HEK293 (cell line): ENCODE results near the gene TMEM45A.

Source experiments
- CTCF ChIA-PET: fragments of 350-600 bp; formaldehyde crosslinking; extraction: SDS; loops from one replicate; lab custom pipeline; 2021; ENCODE audit warnings: antibody characterized with exemption; lab: Yijun Ruan, JAX
- POLR2A ChIA-PET: fragments of 300-600 bp; formaldehyde crosslinking; extraction: SDS; loops from one replicate; lab custom pipeline; 2020; ENCODE audit warnings: antibody characterized with exemption, inconsistent platforms; lab: Yijun Ruan, JAX
- H3K27ac ChIP-seq: fragments of 200-500 bp; sonication (Bioruptor generic); 2 replicates; pipeline ENCODE4 v1.5.1; 2014; ENCODE audit warnings: low read depth, low read length, control low read depth, inconsistent platforms; ENCODE audit errors: extremely low read depth
- H3K36me3 ChIP-seq, 2 experiments: fragments of 200-500 bp in 1 of 2; sonication (Bioruptor generic) in 1 of 2; 1 replicate in 1 of 2; 2 replicates in 1 of 2; pipeline ENCODE4 v1.5.1; 2014 to 2017; ENCODE audit warnings: inconsistent platforms in 2 of 2, low read length in 2 of 2; ENCODE audit not compliant: control insufficient read depth in 2 of 2, insufficient read depth in 1 of 2
- H3K4me1 ChIP-seq: fragments of 200-500 bp; sonication (Bioruptor generic); 2 replicates; pipeline ENCODE4 v1.5.1; 2014; ENCODE audit warnings: mild to moderate bottlenecking, low read length, inconsistent platforms; ENCODE audit not compliant: control insufficient read depth, insufficient read depth
- H3K4me3 ChIP-seq: 2 replicates; pipeline ENCODE4 v1.5.1; 2011; ENCODE audit warnings: low read depth, mild to moderate bottlenecking, control low read depth, low read length, moderate library complexity
- H3K9me3 ChIP-seq: fragments of 200-500 bp; sonication (Bioruptor generic); 2 replicates; pipeline ENCODE4 v1.5.1; 2014; ENCODE audit warnings: low read depth, low read length, inconsistent platforms; ENCODE audit not compliant: control insufficient read depth, insufficient read depth
- BCL11B ChIP-seq: fragments of 450-650 bp; formaldehyde crosslinking; IDR thresholded peaks from 2 replicates; pipeline ENCODE4 v1.5.1; 2016; ENCODE audit warnings: low read depth, missing biosample characterization, missing genetic modification characterization
- HIC1 ChIP-seq: fragments of 450-650 bp; formaldehyde crosslinking; IDR thresholded peaks from 2 replicates; pipeline ENCODE4 v1.5.1; 2016; ENCODE audit warnings: missing biosample characterization, missing genetic modification characterization
- IKZF3 ChIP-seq: fragments of 450-650 bp; IDR thresholded peaks from 2 replicates; pipeline ENCODE4 v1.5.0; 2018; ENCODE audit warnings: missing biosample characterization, mild to moderate bottlenecking, missing genetic modification characterization, moderate library complexity
- KLF8 ChIP-seq: fragments of 450-650 bp; formaldehyde crosslinking; IDR thresholded peaks from 2 replicates; pipeline ENCODE4 v1.5.1; 2016; ENCODE audit warnings: missing biosample characterization, missing genetic modification characterization
- OVOL3 ChIP-seq: fragments of 450-650 bp; formaldehyde crosslinking; IDR thresholded peaks from 2 replicates; pipeline ENCODE4 v1.5.1; 2016; ENCODE audit warnings: missing biosample characterization, missing genetic modification characterization
- PATZ1 ChIP-seq: fragments of 450-650 bp; formaldehyde crosslinking; IDR thresholded peaks from 2 replicates; pipeline ENCODE4 v1.5.1; 2016; ENCODE audit warnings: missing biosample characterization, missing genetic modification characterization
- PRDM1 ChIP-seq: fragments of 450-650 bp; formaldehyde crosslinking; IDR thresholded peaks from 2 replicates; pipeline ENCODE4; 2016; ENCODE audit warnings: missing biosample characterization, missing genetic modification characterization
- SP3 ChIP-seq: fragments of 450-650 bp; formaldehyde crosslinking; IDR thresholded peaks from 2 replicates; pipeline ENCODE4 v1.5.1; 2016; ENCODE audit warnings: missing biosample characterization, missing genetic modification characterization
- ZBTB17 ChIP-seq: fragments of 450-650 bp; formaldehyde crosslinking; IDR thresholded peaks from 2 replicates; pipeline ENCODE4 v1.5.1; 2016; ENCODE audit warnings: missing biosample characterization, missing genetic modification characterization
- ZBTB48 ChIP-seq: fragments of 450-650 bp; formaldehyde crosslinking; IDR thresholded peaks from 2 replicates; pipeline ENCODE4 v1.5.1; 2016; ENCODE audit warnings: missing biosample characterization, missing genetic modification characterization
- ZFP3 ChIP-seq: fragments of 450-650 bp; formaldehyde crosslinking; IDR thresholded peaks from 2 replicates; pipeline ENCODE4 v1.5.1; 2016; ENCODE audit warnings: low read depth, missing biosample characterization, missing genetic modification characterization
- ZNF2 ChIP-seq: fragments of 450-650 bp; formaldehyde crosslinking; IDR thresholded peaks from 2 replicates; pipeline ENCODE4 v1.5.1; 2016; ENCODE audit warnings: missing biosample characterization, missing genetic modification characterization
- ZNF311 ChIP-seq: fragments of 450-650 bp; formaldehyde crosslinking; IDR thresholded peaks from 2 replicates; pipeline ENCODE4 v1.5.1; 2017; ENCODE audit warnings: missing biosample characterization, missing genetic modification characterization, borderline replicate concordance
- ZNF354C ChIP-seq: fragments of 450-650 bp; formaldehyde crosslinking; IDR thresholded peaks from 2 replicates; pipeline ENCODE4 v1.5.1; 2016; ENCODE audit warnings: missing biosample characterization, missing genetic modification characterization, low read depth, borderline replicate concordance
- ZNF501 ChIP-seq: fragments of 450-650 bp; formaldehyde crosslinking; IDR thresholded peaks from 2 replicates; pipeline ENCODE4 v1.5.1; 2016; ENCODE audit warnings: missing biosample characterization, missing genetic modification characterization
- ZNF596 ChIP-seq: fragments of 450-650 bp; IDR thresholded peaks from 2 replicates; pipeline ENCODE4 v1.5.0; 2018; ENCODE audit warnings: missing biosample characterization, mild to moderate bottlenecking, missing genetic modification characterization, moderate library complexity
- ZNF692 ChIP-seq: fragments of 450-650 bp; formaldehyde crosslinking; IDR thresholded peaks from 2 replicates; pipeline ENCODE4 v1.5.1; 2016; ENCODE audit warnings: missing biosample characterization, missing genetic modification characterization
- ZNF707 ChIP-seq: fragments of 450-650 bp; formaldehyde crosslinking; IDR thresholded peaks from 2 replicates; pipeline ENCODE4 v1.5.1; 2016; ENCODE audit warnings: missing biosample characterization, missing genetic modification characterization
- ZSCAN16 ChIP-seq: fragments of 450-650 bp; formaldehyde crosslinking; IDR thresholded peaks from 2 replicates; pipeline ENCODE4 v1.5.1; 2016; ENCODE audit warnings: missing biosample characterization, missing genetic modification characterization
- ZXDB ChIP-seq: fragments of 450-650 bp; formaldehyde crosslinking; IDR thresholded peaks from 2 replicates; pipeline ENCODE4 v1.5.1; 2016; ENCODE audit warnings: missing biosample characterization, missing genetic modification characterization
- TF ChIP-seq, protein P1 (sequence below): sonication (generic); formaldehyde crosslinking; IDR thresholded peaks from 2 replicates; pipeline ENCODE4 v1.8.1; 2022; ENCODE audit warnings: mild to moderate bottlenecking, moderate library complexity, missing genetic modification reagents
- TF ChIP-seq, protein P2 (sequence below): fragments of 450-650 bp; formaldehyde crosslinking; IDR thresholded peaks from 2 replicates; pipeline ENCODE4 v1.5.1; 2016; ENCODE audit warnings: missing biosample characterization, missing genetic modification characterization
- TF ChIP-seq, protein P3 (sequence below): fragments of 450-650 bp; IDR thresholded peaks from 2 replicates; pipeline ENCODE4 v1.5.1; 2018; ENCODE audit warnings: missing biosample characterization, missing genetic modification characterization
- TF ChIP-seq, protein P4 (sequence below): fragments of 450-650 bp; formaldehyde crosslinking; optimal IDR thresholded peaks from 2 replicates; pipeline ENCODE3; 2016; ENCODE audit warnings: missing biosample characterization, mild to moderate bottlenecking, missing genetic modification characterization

TMEM45A gene, protein sequence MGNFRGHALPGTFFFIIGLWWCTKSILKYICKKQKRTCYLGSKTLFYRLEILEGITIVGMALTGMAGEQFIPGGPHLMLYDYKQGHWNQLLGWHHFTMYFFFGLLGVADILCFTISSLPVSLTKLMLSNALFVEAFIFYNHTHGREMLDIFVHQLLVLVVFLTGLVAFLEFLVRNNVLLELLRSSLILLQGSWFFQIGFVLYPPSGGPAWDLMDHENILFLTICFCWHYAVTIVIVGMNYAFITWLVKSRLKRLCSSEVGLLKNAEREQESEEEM

DNA sequence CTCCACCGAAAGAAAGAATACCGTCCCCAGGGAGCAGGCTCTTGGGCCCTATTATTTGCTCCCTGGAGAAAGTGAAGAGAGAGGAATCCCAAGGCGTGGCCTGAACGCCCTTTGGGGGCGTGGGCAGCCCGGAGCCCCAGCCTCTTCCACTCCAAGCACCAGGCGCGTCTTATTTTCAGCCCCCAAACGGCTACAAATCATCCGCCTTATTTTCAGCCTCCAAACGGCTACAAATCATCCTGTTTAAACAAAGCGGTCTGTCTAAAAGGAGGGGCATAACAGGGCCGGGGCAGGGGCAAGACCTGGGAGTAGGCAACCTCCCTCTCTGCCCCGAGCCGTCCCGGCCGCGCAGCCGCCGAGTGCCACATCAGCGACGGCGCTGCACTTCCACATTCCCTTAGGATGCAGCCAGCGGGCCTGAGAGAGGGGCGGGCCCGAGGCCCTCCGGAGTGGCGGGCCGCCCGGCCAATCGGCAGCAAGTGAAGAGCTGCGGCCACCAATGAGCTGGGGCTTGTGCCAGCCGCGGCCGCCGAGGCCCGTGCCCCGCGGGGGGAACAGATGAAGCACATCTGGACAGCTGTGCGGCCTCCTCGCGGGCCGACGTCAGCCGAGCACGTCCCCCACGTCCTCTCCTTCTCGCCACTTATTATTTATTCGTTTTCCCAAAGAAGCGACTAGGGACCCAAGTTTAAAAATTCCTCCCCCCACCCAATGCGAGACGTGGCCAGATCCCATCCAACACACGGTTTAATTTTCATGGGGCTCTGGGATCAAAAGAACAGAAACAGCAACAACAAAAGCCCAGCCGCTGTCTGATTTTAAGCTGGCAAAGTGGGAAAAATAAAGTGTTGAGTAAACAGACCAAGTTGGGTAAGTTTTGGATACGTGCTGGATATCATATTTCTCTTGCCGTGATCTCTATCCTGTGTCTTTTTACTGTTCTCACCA is at the start of gene TMEM45A:
TMEM45A (plus strand) TSS at position 561 of the 948 bp plus-strand sequence. CDS start 62,593 bp downstream, outside the sequence.
- Histone ChIP-seq H3K4me3 (peak within 1 kb of the TSS; percentile 54), H3K36me3 (no peaks in the 10 kb centered on the region), H3K27ac (peak within 1 kb of the TSS; percentile 36; the same call in 1 of the 2 replicates), H3K4me1 (no peaks in the 10 kb centered on the region), H3K9me3 (no peaks in the 10 kb centered on the region)
- ChIA-PET POLR2A (interaction anchor here (0.6 to 1.2 kb wide), 7 partner anchors 33 to 1391 kb away, joined by 3 to 7 read pairs (median 4); partner anchors contain the start of genes LNP1, NIT2 and TFG), CTCF (interaction anchor here (0.7 kb wide), 1 partner anchor 97 kb away, joined by 4 read pairs; no protein-coding TSS in a partner anchor)
- TF ChIP-seq, protein P1, sequence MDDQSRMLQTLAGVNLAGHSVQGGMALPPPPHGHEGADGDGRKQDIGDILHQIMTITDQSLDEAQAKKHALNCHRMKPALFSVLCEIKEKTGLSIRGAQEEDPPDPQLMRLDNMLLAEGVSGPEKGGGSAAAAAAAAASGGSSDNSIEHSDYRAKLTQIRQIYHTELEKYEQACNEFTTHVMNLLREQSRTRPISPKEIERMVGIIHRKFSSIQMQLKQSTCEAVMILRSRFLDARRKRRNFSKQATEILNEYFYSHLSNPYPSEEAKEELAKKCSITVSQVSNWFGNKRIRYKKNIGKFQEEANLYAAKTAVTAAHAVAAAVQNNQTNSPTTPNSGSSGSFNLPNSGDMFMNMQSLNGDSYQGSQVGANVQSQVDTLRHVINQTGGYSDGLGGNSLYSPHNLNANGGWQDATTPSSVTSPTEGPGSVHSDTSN (CRISPR knock-in tag): peak; percentile 98
- TF ChIP-seq, protein P2, sequence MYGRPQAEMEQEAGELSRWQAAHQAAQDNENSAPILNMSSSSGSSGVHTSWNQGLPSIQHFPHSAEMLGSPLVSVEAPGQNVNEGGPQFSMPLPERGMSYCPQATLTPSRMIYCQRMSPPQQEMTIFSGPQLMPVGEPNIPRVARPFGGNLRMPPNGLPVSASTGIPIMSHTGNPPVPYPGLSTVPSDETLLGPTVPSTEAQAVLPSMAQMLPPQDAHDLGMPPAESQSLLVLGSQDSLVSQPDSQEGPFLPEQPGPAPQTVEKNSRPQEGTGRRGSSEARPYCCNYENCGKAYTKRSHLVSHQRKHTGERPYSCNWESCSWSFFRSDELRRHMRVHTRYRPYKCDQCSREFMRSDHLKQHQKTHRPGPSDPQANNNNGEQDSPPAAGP: 0 out of 2 replicates have a peak, but pooled peaks have one; percentile 25
- peak; percentile 91 for TF ChIP-seq ZBTB48 (tag by site-specific recombination)
- TF ChIP-seq PRDM1 (tag by site-specific recombination): no peak
- TF ChIP-seq HIC1 (tag by site-specific recombination): peak; percentile 94
- TF ChIP-seq ZBTB17 (tag by site-specific recombination): peak; percentile 70
- peak; percentile 51; the same call in 1 of the 2 replicates for TF ChIP-seq ZNF501 (tag by site-specific recombination)
- no peak for TF ChIP-seq ZSCAN16
- TF ChIP-seq ZNF692 (tag by site-specific recombination): peak; percentile 44; the same call in 1 of the 2 replicates
- TF ChIP-seq ZNF311: no peak
- TF ChIP-seq ZNF596 (tag by site-specific recombination): 0 out of 2 replicates have a peak, but pooled peaks have one; percentile 3
- TF ChIP-seq, protein P3, sequence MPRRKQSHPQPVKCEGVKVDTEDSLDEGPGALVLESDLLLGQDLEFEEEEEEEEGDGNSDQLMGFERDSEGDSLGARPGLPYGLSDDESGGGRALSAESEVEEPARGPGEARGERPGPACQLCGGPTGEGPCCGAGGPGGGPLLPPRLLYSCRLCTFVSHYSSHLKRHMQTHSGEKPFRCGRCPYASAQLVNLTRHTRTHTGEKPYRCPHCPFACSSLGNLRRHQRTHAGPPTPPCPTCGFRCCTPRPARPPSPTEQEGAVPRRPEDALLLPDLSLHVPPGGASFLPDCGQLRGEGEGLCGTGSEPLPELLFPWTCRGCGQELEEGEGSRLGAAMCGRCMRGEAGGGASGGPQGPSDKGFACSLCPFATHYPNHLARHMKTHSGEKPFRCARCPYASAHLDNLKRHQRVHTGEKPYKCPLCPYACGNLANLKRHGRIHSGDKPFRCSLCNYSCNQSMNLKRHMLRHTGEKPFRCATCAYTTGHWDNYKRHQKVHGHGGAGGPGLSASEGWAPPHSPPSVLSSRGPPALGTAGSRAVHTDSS (tag by site-specific recombination): no peak
- TF ChIP-seq, protein P4, sequence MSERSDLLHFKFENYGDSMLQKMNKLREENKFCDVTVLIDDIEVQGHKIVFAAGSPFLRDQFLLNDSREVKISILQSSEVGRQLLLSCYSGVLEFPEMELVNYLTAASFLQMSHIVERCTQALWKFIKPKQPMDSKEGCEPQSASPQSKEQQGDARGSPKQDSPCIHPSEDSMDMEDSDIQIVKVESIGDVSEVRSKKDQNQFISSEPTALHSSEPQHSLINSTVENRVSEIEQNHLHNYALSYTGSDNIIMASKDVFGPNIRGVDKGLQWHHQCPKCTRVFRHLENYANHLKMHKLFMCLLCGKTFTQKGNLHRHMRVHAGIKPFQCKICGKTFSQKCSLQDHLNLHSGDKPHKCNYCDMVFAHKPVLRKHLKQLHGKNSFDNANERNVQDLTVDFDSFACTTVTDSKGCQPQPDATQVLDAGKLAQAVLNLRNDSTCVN (tag by site-specific recombination): peak; percentile 78
- no peak for TF ChIP-seq ZNF354C (tag by site-specific recombination)
- TF ChIP-seq OVOL3 (tag by site-specific recombination): no peak
- peak; percentile 34; the same call in 1 of the 2 replicates for TF ChIP-seq ZNF2 (tag by site-specific recombination)
- peak; percentile 72 for TF ChIP-seq SP3
- no peak for TF ChIP-seq BCL11B (tag by site-specific recombination)
- TF ChIP-seq ZXDB: peak; percentile 65
- TF ChIP-seq ZFP3: no peak
- TF ChIP-seq KLF8: peak; percentile 63; the same call in 1 of the 2 replicates
- TF ChIP-seq IKZF3 (tag by site-specific recombination): peak; percentile 73; the same call in 1 of the 2 replicates
- TF ChIP-seq ZNF707 (tag by site-specific recombination): no peak
- peak; percentile 83 for TF ChIP-seq PATZ1
